ENCODE results near the gene PMVK. TPM values are rescaled to one million over a fixed set of nuclear protein-coding genes. Genes with fewer than 3 reads are reported as not detected.

PMVK gene
- total RNA-seq, 2 experiments from 2014 or later = 6.6 to 7.4 TPM

DNA sequence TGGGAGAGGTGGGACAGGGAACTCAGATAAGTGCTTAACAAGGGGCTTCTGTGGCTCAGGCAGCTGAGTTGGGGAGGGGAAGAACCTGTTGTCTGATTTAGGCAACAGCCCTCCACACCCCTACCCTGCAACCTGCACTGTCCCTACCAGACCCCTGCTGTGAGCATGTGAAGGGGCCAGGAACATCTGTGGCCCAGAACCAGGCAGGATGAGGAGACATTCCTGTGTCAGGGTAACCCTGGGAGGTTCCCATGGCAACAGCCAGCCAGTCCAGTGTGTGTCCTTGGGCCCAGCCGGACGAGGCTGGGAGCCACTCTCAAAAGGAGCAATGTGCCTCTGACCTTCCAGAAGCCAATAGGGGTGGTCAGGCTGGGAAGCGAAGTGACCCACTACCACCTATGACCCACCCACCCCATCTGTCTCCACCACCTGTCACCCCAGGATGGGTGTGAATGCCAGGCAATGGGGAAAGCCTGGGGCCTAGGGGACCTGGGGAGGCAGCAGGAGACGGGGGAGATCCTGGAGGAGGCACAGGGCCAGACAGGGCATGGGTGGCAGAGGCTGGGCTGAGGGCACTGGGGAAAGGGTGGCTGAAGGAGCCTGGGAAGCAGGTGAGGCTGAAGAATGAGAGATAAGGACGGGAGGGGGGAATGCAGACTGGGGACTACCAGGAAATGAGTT, 5.0 kb upstream of the PMVK start:
- no peak for ATAC-seq (ENCODE audit: poor library complexity)
- Mint-ChIP-seq H3K4me3 (peak overlapping the region; percentile 28), H3K36me3 (ENCODE audit: low read depth) (peaks cover 48% of the 10 kb centered on the region), H3K9me3 (no peaks in the 10 kb centered on the region), H3K4me1 (ENCODE audit: low read depth) (peaks cover 78% of the 10 kb centered on the region), H3K27me3 (no peaks in the 10 kb centered on the region), H3K27ac (peak overlapping the region; percentile 94)
- no peaks in the 10 kb centered on the region for H3K27me3 ChIP-seq (ENCODE audit: control insufficient read depth in 1 of 2, insufficient read depth in 2 of 2, low read length in 2 of 2)
- POLR2A ChIA-PET = interaction anchor here (1.0 kb wide), 1 partner anchor 313 kb away, joined by 3 read pairs; no protein-coding TSS in a partner anchor
- H3K4me1 ChIP-seq (ENCODE audit: insufficient read depth, low read length) = peaks cover 81% of the 10 kb centered on the region
- peak overlapping the region; percentile 62 to 80 for H3K27ac ChIP-seq (ENCODE audit: low read depth in 1 of 2, low read length in 2 of 2)
- H3K9me3 ChIP-seq (ENCODE audit: control insufficient read depth in 1 of 2, insufficient read depth in 1 of 2, low read length in 2 of 2) = no peaks in the 10 kb centered on the region
- intact Hi-C loops (cut with DNase I, micrococcal nuclease) = no loop called here
- CTCF ChIA-PET = interaction anchor here (1.2 to 2.3 kb wide), 3 partner anchors 20 to 272 kb away, joined by 3 to 9 read pairs (median 4); partner anchors contain the start of gene PYGO2
- peaks cover 23% of the 10 kb centered on the region for H3K36me3 ChIP-seq (ENCODE audit: insufficient read depth, low read length)
- no peak overlapping the region for H3K4me3 ChIP-seq (ENCODE audit: low read length)
- TF ChIP-seq, protein P1, sequence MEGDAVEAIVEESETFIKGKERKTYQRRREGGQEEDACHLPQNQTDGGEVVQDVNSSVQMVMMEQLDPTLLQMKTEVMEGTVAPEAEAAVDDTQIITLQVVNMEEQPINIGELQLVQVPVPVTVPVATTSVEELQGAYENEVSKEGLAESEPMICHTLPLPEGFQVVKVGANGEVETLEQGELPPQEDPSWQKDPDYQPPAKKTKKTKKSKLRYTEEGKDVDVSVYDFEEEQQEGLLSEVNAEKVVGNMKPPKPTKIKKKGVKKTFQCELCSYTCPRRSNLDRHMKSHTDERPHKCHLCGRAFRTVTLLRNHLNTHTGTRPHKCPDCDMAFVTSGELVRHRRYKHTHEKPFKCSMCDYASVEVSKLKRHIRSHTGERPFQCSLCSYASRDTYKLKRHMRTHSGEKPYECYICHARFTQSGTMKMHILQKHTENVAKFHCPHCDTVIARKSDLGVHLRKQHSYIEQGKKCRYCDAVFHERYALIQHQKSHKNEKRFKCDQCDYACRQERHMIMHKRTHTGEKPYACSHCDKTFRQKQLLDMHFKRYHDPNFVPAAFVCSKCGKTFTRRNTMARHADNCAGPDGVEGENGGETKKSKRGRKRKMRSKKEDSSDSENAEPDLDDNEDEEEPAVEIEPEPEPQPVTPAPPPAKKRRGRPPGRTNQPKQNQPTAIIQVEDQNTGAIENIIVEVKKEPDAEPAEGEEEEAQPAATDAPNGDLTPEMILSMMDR (IDR thresholded peaks at IDR 0.05) = no peak
- peak in 2 of 14 experiments; percentile 33 to 42 for DNase-seq

DNA sequence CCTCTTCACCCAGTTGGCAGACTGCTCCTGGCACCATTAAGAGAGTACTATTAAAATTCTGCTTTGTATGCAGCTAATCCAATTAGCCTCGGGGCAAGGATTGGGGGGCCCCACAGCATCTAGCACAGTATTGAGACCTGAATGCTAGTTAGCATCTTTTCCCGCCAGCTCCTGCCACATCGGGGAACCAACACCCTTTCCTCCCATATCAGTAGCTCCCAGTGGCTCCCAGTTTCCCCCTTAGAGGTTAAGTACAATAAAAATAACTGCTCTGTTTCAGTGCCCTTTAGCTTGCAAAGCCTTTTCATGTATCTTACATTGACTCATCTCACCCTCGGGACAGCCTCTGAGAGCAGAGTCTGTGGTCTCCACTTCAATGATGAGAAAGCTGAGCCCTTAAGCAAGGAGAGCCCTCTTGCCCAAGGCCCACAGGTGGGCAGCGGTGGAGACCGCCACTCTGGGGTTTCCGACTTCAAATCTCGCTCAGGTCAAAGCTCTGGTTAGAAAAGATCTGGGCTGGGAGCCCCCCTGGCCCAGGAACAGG, 4.2 kb upstream of the PMVK start:
- ChIA-PET POLR2A (interaction anchor here (1.0 to 1.1 kb wide), 2 partner anchors 43 to 312 kb away, joined by 3 to 4 read pairs; partner anchors contain the start of gene FLAD1), CTCF (interaction anchor here (0.5 to 2.3 kb wide), 6 partner anchors 21 to 275 kb away, joined by 3 to 10 read pairs (median 5); partner anchors contain the start of gene PYGO2)
- H3K4me3 Mint-ChIP-seq = peak overlapping the region; percentile 58
- H3K27me3 Mint-ChIP-seq = no peaks in the 10 kb centered on the region
- Histone ChIP-seq H3K4me1 (ENCODE audit: insufficient read depth, low read length) (peaks cover 85% of the 10 kb centered on the region), H3K4me3 (ENCODE audit: low read length) (no peak overlapping the region), H3K27me3 (ENCODE audit: control insufficient read depth in 1 of 2, insufficient read depth in 2 of 2, low read length in 2 of 2) (no peaks in the 10 kb centered on the region), H3K9me3 (ENCODE audit: control insufficient read depth in 1 of 2, insufficient read depth in 1 of 2, low read length in 2 of 2) (no peaks in the 10 kb centered on the region), H3K27ac (ENCODE audit: low read depth in 1 of 2, low read length in 2 of 2) (peak overlapping the region in 1 of 2 donors; percentile 80), H3K36me3 (ENCODE audit: insufficient read depth, low read length) (peaks cover 16% of the 10 kb centered on the region)
- H3K9me3 Mint-ChIP-seq = no peaks in the 10 kb centered on the region
- peaks cover 44% of the 10 kb centered on the region for H3K36me3 Mint-ChIP-seq (ENCODE audit: low read depth)
- TF ChIP-seq, protein P1 (IDR thresholded peaks at IDR 0.05) = no peak
- intact Hi-C loops (cut with DNase I, micrococcal nuclease) = no loop called here
- peak in 2 of 14 experiments; percentile 34 to 36 for DNase-seq
- H3K27ac Mint-ChIP-seq = peak overlapping the region; percentile 94
- ATAC-seq (ENCODE audit: poor library complexity) = no peak
- H3K4me1 Mint-ChIP-seq (ENCODE audit: low read depth) = peaks cover 83% of the 10 kb centered on the region

DNA sequence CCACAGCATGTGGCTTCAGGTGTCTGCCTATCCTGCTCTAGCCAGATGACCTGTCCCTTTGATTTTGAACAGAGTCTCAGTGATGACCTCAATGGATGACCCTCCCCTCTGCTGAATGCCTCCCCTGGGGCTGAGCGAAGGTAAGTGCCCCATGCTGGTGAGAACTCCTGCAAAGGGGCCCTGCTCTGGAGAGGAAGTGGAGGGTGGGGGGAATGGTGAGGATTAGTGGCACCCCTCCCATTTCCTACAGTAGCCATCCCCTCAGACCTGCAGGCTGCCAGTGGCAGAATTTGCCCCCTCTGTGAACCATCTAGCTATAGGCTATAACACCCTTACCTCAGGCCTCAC, 3.7 kb upstream of the PMVK start:
- POLR2A ChIA-PET = interaction anchor here (1.1 kb wide), 1 partner anchor 43 kb away, joined by 4 read pairs; the partner anchor contains the start of gene FLAD1
- peak in 1 of 14 experiments; percentile 40 for DNase-seq

More for the DNA sequence above, 3.7 kb upstream of the PMVK start:
- no peak overlapping the region for H3K4me3 ChIP-seq (ENCODE audit: low read length)
- no peaks in the 10 kb centered on the region for H3K9me3 ChIP-seq (ENCODE audit: control insufficient read depth in 1 of 2, insufficient read depth in 1 of 2, low read length in 2 of 2)
- H3K4me1 ChIP-seq (ENCODE audit: insufficient read depth, low read length) = peaks cover 89% of the 10 kb centered on the region
- intact Hi-C loops (cut with DNase I, micrococcal nuclease) = no loop called here
- ATAC-seq (ENCODE audit: poor library complexity) = no peak
- H3K27me3 ChIP-seq (ENCODE audit: control insufficient read depth in 1 of 2, insufficient read depth in 2 of 2, low read length in 2 of 2) = no peaks in the 10 kb centered on the region
- peaks cover 89% of the 10 kb centered on the region for H3K4me1 Mint-ChIP-seq (ENCODE audit: low read depth)
- H3K27ac Mint-ChIP-seq = peak overlapping the region; percentile 94
- H3K36me3 ChIP-seq (ENCODE audit: insufficient read depth, low read length) = peaks cover 11% of the 10 kb centered on the region
- CTCF ChIA-PET = interaction anchor here (0.5 to 2.3 kb wide), 7 partner anchors 12 to 275 kb away, joined by 3 to 10 read pairs (median 4); partner anchors contain the start of gene PYGO2
- peak overlapping the region in 1 of 2 donors; percentile 80 for H3K27ac ChIP-seq (ENCODE audit: low read depth in 1 of 2, low read length in 2 of 2)
- H3K4me3 Mint-ChIP-seq = peak overlapping the region; percentile 58
- H3K27me3 Mint-ChIP-seq = no peaks in the 10 kb centered on the region
- H3K36me3 Mint-ChIP-seq (ENCODE audit: low read depth) = peaks cover 39% of the 10 kb centered on the region
- TF ChIP-seq, protein P1 (IDR thresholded peaks at IDR 0.05) = no peak
- no peaks in the 10 kb centered on the region for H3K9me3 Mint-ChIP-seq

All from CD4-positive, alpha-beta T cell (primary cell).